Measurements from ENCODE around the gene C10orf67. TPM values are rescaled to one million over a fixed set of nuclear protein-coding genes. Genes with fewer than 3 reads are reported as not detected.

Gene C10orf67
- total and polyA plus RNA-seq, 2 of the 8 experiments (the other 6 are each of a cell fraction or from before 2014, with no cell fraction given) = 0.05 to 0.11 TPM

- Histone ChIP-seq H3K27me3 (replicated peaks in 1 of 4; ENCODE audit: control insufficient read depth in 3 of 4, extremely low read depth in 1 of 4, insufficient read depth in 3 of 4, low read length in 3 of 4) (no peaks in the 10 kb centered on the region), H3K4ac (replicated peaks; ENCODE audit: insufficient read length, low read depth, low read length) (no peak overlapping the region), H3K79me2 (ENCODE audit: control insufficient read depth in 1 of 2, insufficient read depth in 2 of 2, low read length in 2 of 2) (no peaks in the 10 kb centered on the region), H3K14ac (ENCODE audit: insufficient read length) (no peak overlapping the region), H2BK20ac (ENCODE audit: low read length) (no peak overlapping the region), H3K4me3 (ENCODE audit: extremely low read depth in 1 of 4, insufficient read depth in 2 of 4, low read depth in 3 of 4, low read length in 4 of 4) (no peak overlapping the region), H3K36me3 (ENCODE audit: control insufficient read depth in 2 of 4, insufficient read depth in 4 of 4, low read length in 3 of 4) (no peaks in the 10 kb centered on the region), H4K91ac (replicated peaks; ENCODE audit: insufficient read length, low read length) (no peak overlapping the region), H3K18ac (ENCODE audit: extremely low read depth, low read length) (no peak overlapping the region), H3K27ac (ENCODE audit: low read depth, low read length) (no peak overlapping the region), H2BK15ac (ENCODE audit: low read length) (no peak overlapping the region), H4K5ac (ENCODE audit: insufficient read length, low read depth, low read length) (no peak overlapping the region), H4K8ac (ENCODE audit: extremely low read depth, insufficient read depth, low read length) (no peak overlapping the region), H3K9me3 (ENCODE audit: insufficient read depth in 2 of 2, low read depth in 1 of 2, low read length in 1 of 2) (no peaks in the 10 kb centered on the region; a peak in 1 of 4 replicates), H3K79me1 (ENCODE audit: low read depth, low read length) (no peaks in the 10 kb centered on the region), H2AFZ (ENCODE audit: low read length) (no peak overlapping the region), H2BK12ac (ENCODE audit: low read depth, low read length) (no peak overlapping the region), H3K56ac (replicated peaks; ENCODE audit: insufficient read length, low read depth, low read length) (no peak overlapping the region), H3K4me1 (replicated peaks in 1 of 4; ENCODE audit: control insufficient read depth in 3 of 4, insufficient read depth in 4 of 4, low read length in 3 of 4) (no peaks in the 10 kb centered on the region), H2BK5ac (ENCODE audit: low read depth, low read length) (no peak overlapping the region), H3K4me2 (ENCODE audit: insufficient read depth in 1 of 2, low read depth in 2 of 2, low read length in 2 of 2) (no peak overlapping the region), H3K23me2 (ENCODE audit: low read depth, low read length) (no peaks in the 10 kb centered on the region), H3K23ac (ENCODE audit: insufficient read length) (no peak overlapping the region), H2BK120ac (replicated peaks; ENCODE audit: low read depth, low read length) (no peak overlapping the region), H3K9ac (replicated peaks in 1 of 4; ENCODE audit: extremely low read depth in 1 of 4, low read depth in 3 of 4, low read length in 3 of 4) (no peak overlapping the region), H4K20me1 (replicated peaks in 1 of 2; ENCODE audit: control insufficient read depth in 1 of 2, insufficient read depth in 2 of 2, low read length in 2 of 2) (no peaks in the 10 kb centered on the region), H2AK5ac (ENCODE audit: low read depth, low read length) (no peak overlapping the region)
- CTCF ChIA-PET (ENCODE audit: partially characterized antibody) = no interaction called here
- DNase-seq (ENCODE audit: low read depth in 1 of 2, low spot score in 2 of 2) = no peak
- TF ChIP-seq BRCA1 (IDR thresholded peaks at IDR 0.05; ENCODE audit: low read depth, low read length) = no peak
- no peak for TF ChIP-seq KDM5A (IDR thresholded peaks at IDR 0.05; ENCODE audit: low read length)
- TF ChIP-seq SRF (IDR thresholded peaks at IDR 0.05; ENCODE audit: low read depth, low read length) = no peak
- TF ChIP-seq EZH2 (IDR thresholded peaks at IDR 0.05; ENCODE audit: low read depth, low read length, severe bottlenecking) = no peak
- TF ChIP-seq POLR2A (IDR thresholded peaks at IDR 0.05; ENCODE audit: control extremely low read depth in 1 of 2, low read depth in 2 of 2, low read length in 2 of 2) = no peak
- no peak for TF ChIP-seq SP1 (IDR thresholded peaks at IDR 0.05; ENCODE audit: low read depth, low read length)
- no peak for TF ChIP-seq RFX5 (IDR thresholded peaks at IDR 0.05; ENCODE audit: borderline replicate concordance, low read depth, low read length)
- TF ChIP-seq USF2 (IDR thresholded peaks at IDR 0.05; ENCODE audit: low read length) = no peak
- WGBS, 2 experiments (ENCODE audit: extremely low coverage in 1 of 2, insufficient coverage in 1 of 2, insufficient read length in 1 of 2, insufficient replicate concordance in 2 of 2, low coverage in 1 of 2, low lambda C conversion rate in 2 of 2, missing lambda C conversion rate in 1 of 2) = 86% methylated on average over 2 of the region's 2 CpGs; no CpG with 5 or more reads in 1 of the 2 experiments
- POLR2A ChIA-PET (ENCODE audit: partially characterized antibody) = no interaction called here
- FAIRE-seq = no peak
Observed at GRCh38 chr10:23253780-23254179, 90.8 kb downstream of the C10orf67 start.

Measured in H1 (cell line).